A549 (cell line): ENCODE results near the gene POLR1C.

ENCODE experiments used
- CEBPB ChIP-seq, 2 experiments: fragments of >200 bp in 1 of 2; sonication (Bioruptor Twin) in 1 of 2; formaldehyde crosslinking in 1 of 2; IDR thresholded peaks; 2 replicates each; pipeline ENCODE4 v1.6.1; 2012 to 2016
- CHD2 ChIP-seq: fragments of 150-350 bp; IDR thresholded peaks from 2 replicates; pipeline ENCODE4 v1.6.1; 2014; ENCODE audit warnings: low read length; ENCODE audit not compliant: partially characterized antibody
- ELK1 ChIP-seq: fragments of 150-350 bp; IDR thresholded peaks from 2 replicates; pipeline ENCODE4 v1.6.1; 2014; ENCODE audit warnings: low read depth, mild to moderate bottlenecking, low read length
- EP300 ChIP-seq, 2 experiments: fragments of >200 bp; sonication (Bioruptor Twin); formaldehyde crosslinking; IDR thresholded peaks; 2 replicates in 1 of 2; 3 replicates in 1 of 2; pipeline ENCODE4 v1.6.1; 2016 to 2017
- JUNB ChIP-seq: fragments of >200 bp; sonication (Bioruptor Twin); formaldehyde crosslinking; IDR thresholded peaks from 2 replicates; pipeline ENCODE4 v1.6.1; 2016
- KDM1A ChIP-seq: fragments of 200-600 bp; sonication (generic); IDR thresholded peaks from 2 replicates; pipeline ENCODE4 v1.6.1; 2016; ENCODE audit warnings: low read depth, mild to moderate bottlenecking
- MAFK ChIP-seq: fragments of 450-650 bp; IDR thresholded peaks from 2 replicates; pipeline ENCODE4 v1.6.1; 2014; ENCODE audit not compliant: partially characterized antibody
- MAX ChIP-seq: IDR thresholded peaks from 2 replicates; pipeline ENCODE4 v1.6.1; 2012
- POLR2A ChIP-seq: IDR thresholded peaks from 2 replicates; pipeline ENCODE4 v1.6.1; 2012; ENCODE audit warnings: mild to moderate bottlenecking, low read length
- POLR2AphosphoS2 ChIP-seq: conservative IDR thresholded peaks from 2 replicates; pipeline ENCODE4 v1.6.1; 2012; ENCODE audit warnings: low read length, improper control_type of control experiment, inconsistent platforms
- RAD21 ChIP-seq, 2 experiments: fragments of >200 bp in 1 of 2; sonication (Bioruptor Twin) in 1 of 2; formaldehyde crosslinking in 1 of 2; IDR thresholded peaks in 1 of 2; conservative IDR thresholded peaks in 1 of 2; 2 replicates in 1 of 2; 3 replicates in 1 of 2; pipeline ENCODE4 v1.6.1; 2012 to 2018; ENCODE audit warnings: inconsistent platforms in 1 of 2
- SMC3 ChIP-seq: fragments of >200 bp; sonication (Bioruptor Twin); formaldehyde crosslinking; IDR thresholded peaks from 3 replicates; pipeline ENCODE4 v1.6.1; 2018; ENCODE audit warnings: inconsistent platforms
- TF ChIP-seq, protein P1 (sequence below): fragments of >200 bp; sonication (Bioruptor Twin); formaldehyde crosslinking; IDR thresholded peaks from 3 replicates; pipeline ENCODE4 v1.5.1; 2016
- TF ChIP-seq, protein P2 (sequence below): fragments of >200 bp; sonication (Bioruptor Twin); formaldehyde crosslinking; IDR thresholded peaks from 3 replicates; pipeline ENCODE4 v1.6.1; 2016

DNA sequence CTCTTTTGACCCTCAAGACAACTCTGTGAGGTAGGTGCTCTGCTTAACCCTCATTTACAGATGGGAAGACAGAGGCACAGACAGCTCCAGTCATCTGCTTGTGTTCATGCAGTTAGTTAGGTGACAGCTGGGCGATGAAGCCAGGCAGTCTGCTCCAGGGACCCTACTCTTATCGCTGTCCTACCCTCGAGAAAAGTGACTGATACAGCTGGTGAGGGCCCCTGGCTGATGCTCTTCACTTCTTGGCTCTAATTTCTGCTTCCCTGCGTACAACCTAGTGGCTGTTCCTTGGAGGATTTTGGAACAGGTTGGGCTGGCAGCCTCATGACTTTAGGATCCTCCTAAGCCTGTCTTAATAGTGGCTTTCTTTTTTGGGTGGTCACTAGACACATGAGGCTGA is 48.6 kb upstream of the POLR1C start:
- TF ChIP-seq EP300 (IDR thresholded peaks at IDR 0.05) (no peak), POLR2A (no peak), RAD21 (conservative IDR thresholded peaks at IDR 0.05 in 1 of 2, IDR thresholded peaks at IDR 0.05 in 1 of 2) (no peak), MAFK (no peak), MAX (no peak), POLR2AphosphoS2 (no peak), CHD2 (no peak), JUNB (no peak), CEBPB (IDR thresholded peaks at IDR 0.05) (no peak), KDM1A (no peak), ELK1 (no peak), SMC3 (no peak)
- TF ChIP-seq, protein P1, sequence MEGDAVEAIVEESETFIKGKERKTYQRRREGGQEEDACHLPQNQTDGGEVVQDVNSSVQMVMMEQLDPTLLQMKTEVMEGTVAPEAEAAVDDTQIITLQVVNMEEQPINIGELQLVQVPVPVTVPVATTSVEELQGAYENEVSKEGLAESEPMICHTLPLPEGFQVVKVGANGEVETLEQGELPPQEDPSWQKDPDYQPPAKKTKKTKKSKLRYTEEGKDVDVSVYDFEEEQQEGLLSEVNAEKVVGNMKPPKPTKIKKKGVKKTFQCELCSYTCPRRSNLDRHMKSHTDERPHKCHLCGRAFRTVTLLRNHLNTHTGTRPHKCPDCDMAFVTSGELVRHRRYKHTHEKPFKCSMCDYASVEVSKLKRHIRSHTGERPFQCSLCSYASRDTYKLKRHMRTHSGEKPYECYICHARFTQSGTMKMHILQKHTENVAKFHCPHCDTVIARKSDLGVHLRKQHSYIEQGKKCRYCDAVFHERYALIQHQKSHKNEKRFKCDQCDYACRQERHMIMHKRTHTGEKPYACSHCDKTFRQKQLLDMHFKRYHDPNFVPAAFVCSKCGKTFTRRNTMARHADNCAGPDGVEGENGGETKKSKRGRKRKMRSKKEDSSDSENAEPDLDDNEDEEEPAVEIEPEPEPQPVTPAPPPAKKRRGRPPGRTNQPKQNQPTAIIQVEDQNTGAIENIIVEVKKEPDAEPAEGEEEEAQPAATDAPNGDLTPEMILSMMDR, result no peak
- TF ChIP-seq, protein P2, sequence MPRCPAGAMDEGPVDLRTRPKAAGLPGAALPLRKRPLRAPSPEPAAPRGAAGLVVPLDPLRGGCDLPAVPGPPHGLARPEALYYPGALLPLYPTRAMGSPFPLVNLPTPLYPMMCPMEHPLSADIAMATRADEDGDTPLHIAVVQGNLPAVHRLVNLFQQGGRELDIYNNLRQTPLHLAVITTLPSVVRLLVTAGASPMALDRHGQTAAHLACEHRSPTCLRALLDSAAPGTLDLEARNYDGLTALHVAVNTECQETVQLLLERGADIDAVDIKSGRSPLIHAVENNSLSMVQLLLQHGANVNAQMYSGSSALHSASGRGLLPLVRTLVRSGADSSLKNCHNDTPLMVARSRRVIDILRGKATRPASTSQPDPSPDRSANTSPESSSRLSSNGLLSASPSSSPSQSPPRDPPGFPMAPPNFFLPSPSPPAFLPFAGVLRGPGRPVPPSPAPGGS, result no peak
